NCI-H748 (cell line): ENCODE measurements around the gene RXFP4.

Experiments used
- DNase-seq: peaks from one replicate; lab custom pipeline; 2025; ENCODE audit not compliant: unreplicated experiment; lab: John Stamatoyannopoulos, UW

Gene RXFP4

GRCh38 chr1:155957411-155957915 lies 16.0 kb downstream of the RXFP4 start:
- no peak for DNase-seq

GRCh38 chr1:155960081-155960745 lies 18.8 kb downstream of the RXFP4 start:
- no peak for DNase-seq

- no peak for DNase-seq
These were observed 20.5 kb downstream of the RXFP4 start for GRCh38 chr1:155961937-155962336.

- DNase-seq: no peak
These were observed 21.3 kb downstream of the RXFP4 start for GRCh38 chr1:155962599-155963211.

- no peak for DNase-seq
These were observed 22.8 kb downstream of the RXFP4 start for GRCh38 chr1:155964193-155964592.

GRCh38 chr1:155966135-155966534 lies 24.7 kb downstream of the RXFP4 start:
- DNase-seq: no peak

GRCh38 chr1:155966750-155967149 lies 25.3 kb downstream of the RXFP4 start:
- DNase-seq: no peak

- DNase-seq: no peak
These were observed 26.1 kb downstream of the RXFP4 start for GRCh38 chr1:155967341-155968050.

- DNase-seq: no peak
These were observed 26.6 kb downstream of the RXFP4 start for GRCh38 chr1:155968051-155968400.

GRCh38 chr1:155968670-155969069 lies 27.2 kb downstream of the RXFP4 start:
- DNase-seq: no peak

GRCh38 chr1:155969377-155969791 lies 27.9 kb downstream of the RXFP4 start:
- DNase-seq: no peak

GRCh38 chr1:155970531-155971167 lies 29.2 kb downstream of the RXFP4 start:
- DNase-seq: no peak

GRCh38 chr1:155971910-155972809 lies 30.7 kb downstream of the RXFP4 start:
- DNase-seq: no peak

- no peak for DNase-seq
These were observed 32.3 kb downstream of the RXFP4 start for GRCh38 chr1:155973723-155974122.

GRCh38 chr1:155974208-155975115 lies 33.0 kb downstream of the RXFP4 start:
- DNase-seq: peak; percentile 16

- no peak for DNase-seq
These were observed 34.1 kb downstream of the RXFP4 start for GRCh38 chr1:155975375-155976061.

- peak; percentile 74 for DNase-seq
These were observed 34.8 kb downstream of the RXFP4 start for GRCh38 chr1:155976062-155976912.
